ENCODE results near the gene CREBBP.

The CREBBP gene

GRCh38 chr16:3797904-3798811 is 82.4 kb downstream of the CREBBP start:
- no peak for DNase-seq (ENCODE audit: low read depth)

- no peak for DNase-seq (ENCODE audit: low read depth)
Measured at GRCh38 chr16:3797473-3797872, 83.0 kb downstream of the CREBBP start.

GRCh38 chr16:3793161-3793576 is 87.3 kb downstream of the CREBBP start:
- DNase-seq (ENCODE audit: low read depth) = no peak

- DNase-seq (ENCODE audit: low read depth) = no peak
Measured at GRCh38 chr16:3792472-3793012, 88.0 kb downstream of the CREBBP start.

GRCh38 chr16:3791701-3792100 is 88.8 kb downstream of the CREBBP start:
- DNase-seq (ENCODE audit: low read depth) = no peak

GRCh38 chr16:3789375-3790099 is 91.0 kb downstream of the CREBBP start:
- no peak for DNase-seq (ENCODE audit: low read depth)

GRCh38 chr16:3788711-3789374 is 91.7 kb downstream of the CREBBP start:
- DNase-seq (ENCODE audit: low read depth) = no peak

GRCh38 chr16:3787924-3788661 is 92.4 kb downstream of the CREBBP start:
- no peak for DNase-seq (ENCODE audit: low read depth)

GRCh38 chr16:3785413-3785812 is 95.1 kb downstream of the CREBBP start:
- DNase-seq (ENCODE audit: low read depth) = no peak

- no peak for DNase-seq (ENCODE audit: low read depth)
Measured at GRCh38 chr16:3783516-3783915, 97.0 kb downstream of the CREBBP start.

- no peak for DNase-seq (ENCODE audit: low read depth)
Measured at GRCh38 chr16:3782566-3782965, 97.9 kb downstream of the CREBBP start.

GRCh38 chr16:3781421-3781820 is 99.1 kb downstream of the CREBBP start:
- DNase-seq (ENCODE audit: low read depth) = no peak

GRCh38 chr16:3780570-3780969 is 99.9 kb downstream of the CREBBP start:
- no peak for DNase-seq (ENCODE audit: low read depth)

GRCh38 chr16:3776316-3776715 is 104.2 kb downstream of the CREBBP start:
- no peak for DNase-seq (ENCODE audit: low read depth)

GRCh38 chr16:3774819-3775218 is 105.7 kb downstream of the CREBBP start:
- no peak for DNase-seq (ENCODE audit: low read depth)

GRCh38 chr16:3774156-3774767 is 106.3 kb downstream of the CREBBP start:
- DNase-seq (ENCODE audit: low read depth) = no peak

GRCh38 chr16:3773663-3774062 is 106.8 kb downstream of the CREBBP start:
- no peak for DNase-seq (ENCODE audit: low read depth)

GRCh38 chr16:3771513-3771912 is 109.0 kb downstream of the CREBBP start:
- no peak for DNase-seq (ENCODE audit: low read depth)

GRCh38 chr16:3770530-3770929 is 110.0 kb downstream of the CREBBP start:
- no peak for DNase-seq (ENCODE audit: low read depth)

- no peak for DNase-seq (ENCODE audit: low read depth)
Measured at GRCh38 chr16:3769942-3770341, 110.6 kb downstream of the CREBBP start.

GRCh38 chr16:3769013-3769412 is 111.5 kb downstream of the CREBBP start:
- DNase-seq (ENCODE audit: low read depth) = no peak

Measured in HS-27A (cell line).